C4-2B (cell line): ENCODE data around the gene ASIC4.

Experiments
- ZFX ChIP-seq: fragments of 450-650 bp; IDR thresholded peaks from 2 replicates; pipeline ENCODE4 v1.6.1; 2017
- TF ChIP-seq, protein P1 (sequence below): fragments of 450-650 bp; conservative IDR thresholded peaks from 2 replicates; pipeline ENCODE4 v1.5.1; 2017; ENCODE audit warnings: mild to moderate bottlenecking

GRCh38 chr2:219573166-219573565 lies 58.9 kb downstream of the ASIC4 start:
- TF ChIP-seq, protein P1, sequence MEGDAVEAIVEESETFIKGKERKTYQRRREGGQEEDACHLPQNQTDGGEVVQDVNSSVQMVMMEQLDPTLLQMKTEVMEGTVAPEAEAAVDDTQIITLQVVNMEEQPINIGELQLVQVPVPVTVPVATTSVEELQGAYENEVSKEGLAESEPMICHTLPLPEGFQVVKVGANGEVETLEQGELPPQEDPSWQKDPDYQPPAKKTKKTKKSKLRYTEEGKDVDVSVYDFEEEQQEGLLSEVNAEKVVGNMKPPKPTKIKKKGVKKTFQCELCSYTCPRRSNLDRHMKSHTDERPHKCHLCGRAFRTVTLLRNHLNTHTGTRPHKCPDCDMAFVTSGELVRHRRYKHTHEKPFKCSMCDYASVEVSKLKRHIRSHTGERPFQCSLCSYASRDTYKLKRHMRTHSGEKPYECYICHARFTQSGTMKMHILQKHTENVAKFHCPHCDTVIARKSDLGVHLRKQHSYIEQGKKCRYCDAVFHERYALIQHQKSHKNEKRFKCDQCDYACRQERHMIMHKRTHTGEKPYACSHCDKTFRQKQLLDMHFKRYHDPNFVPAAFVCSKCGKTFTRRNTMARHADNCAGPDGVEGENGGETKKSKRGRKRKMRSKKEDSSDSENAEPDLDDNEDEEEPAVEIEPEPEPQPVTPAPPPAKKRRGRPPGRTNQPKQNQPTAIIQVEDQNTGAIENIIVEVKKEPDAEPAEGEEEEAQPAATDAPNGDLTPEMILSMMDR: no peak
- TF ChIP-seq ZFX: no peak
